Measurements from ENCODE around the gene WDR90. TPM values are rescaled to one million over a fixed set of nuclear protein-coding genes. Genes with fewer than 3 reads are reported as not detected.

Gene WDR90
- polyA plus RNA-seq, 2 of the 4 experiments (the other 2 are of a cell fraction): 6.5 to 30.7 TPM

- no peak for FAIRE-seq
- WGBS (ENCODE audit: missing lambda C conversion rate): 68% methylated on average over 7 of the region's 7 CpGs
- ChIA-PET CTCF (interaction anchor here (0.9 to 2.8 kb wide), 10 partner anchors 9 to 66 kb away, joined by 3 to 11 read pairs (median 4); partner anchors contain the start of gene METTL26), POLR2A (no interaction called here)
- Histone ChIP-seq H3K4me3 (no peak overlapping the region), H3K9me3 (peaks cover 17% of the 10 kb centered on the region), H3K4me1 (no peaks in the 10 kb centered on the region), H3K4me2 (no peak overlapping the region), H3K27ac (no peak overlapping the region)
- peak; percentile 85 to 88 for ATAC-seq
- TF ChIP-seq MYC (IDR thresholded peaks at IDR 0.05; ENCODE audit: borderline replicate concordance, low read length) (no peak), CTCF (IDR thresholded peaks at IDR 0.05) (peak; percentile 19; the same call in 2 of the 3 replicates), HES2 (IDR thresholded peaks at IDR 0.05) (no peak), FOSB (CRISPR knock-in tag; IDR thresholded peaks at IDR 0.05) (no peak), RCOR1 (IDR thresholded peaks at IDR 0.05; ENCODE audit: low read depth, low read length) (no peak), CHD2 (IDR thresholded peaks at IDR 0.05; ENCODE audit: low read length, partially characterized antibody) (no peak), RAD21 (conservative IDR thresholded peaks at IDR 0.05 in 1 of 2, IDR thresholded peaks at IDR 0.05 in 1 of 2) (0 out of 5 replicates have a peak, but pooled peaks of 1 of the 2 experiments have one; percentile 16), SMC3 (IDR thresholded peaks at IDR 0.05) (no peak), CEBPB (IDR thresholded peaks at IDR 0.05) (no peak), NPAS2 (CRISPR knock-in tag; IDR thresholded peaks at IDR 0.05; ENCODE audit: borderline replicate concordance) (no peak)
- no peak for DNase-seq (ENCODE audit: low read depth in 1 of 2, low spot score in 1 of 2)
Measured at GRCh38 chr16:600781-601180, 48.4 kb upstream of the WDR90 start.

- H3K4me1 ChIP-seq: no peaks in the 10 kb centered on the region
- FAIRE-seq: no peak
- no peak overlapping the region for H3K4me2 ChIP-seq
- no peak for DNase-seq (ENCODE audit: low read depth in 1 of 2, low spot score in 1 of 2)
- TF ChIP-seq NPAS2 (CRISPR knock-in tag; IDR thresholded peaks at IDR 0.05; ENCODE audit: borderline replicate concordance): no peak
- no peak for TF ChIP-seq SMC3 (IDR thresholded peaks at IDR 0.05)
- TF ChIP-seq ZNF302 (CRISPR knock-in tag; IDR thresholded peaks at IDR 0.05): no peak
- TF ChIP-seq NFE2L2 (conservative IDR thresholded peaks at IDR 0.05; ENCODE audit: low read length): no peak
- TF ChIP-seq RARB (CRISPR knock-in tag; IDR thresholded peaks at IDR 0.05): no peak
- TF ChIP-seq HES2 (IDR thresholded peaks at IDR 0.05): no peak
- no peak for TF ChIP-seq FOSL2 (IDR thresholded peaks at IDR 0.05)
- TF ChIP-seq FOSL2 (CRISPR knock-in tag; IDR thresholded peaks at IDR 0.05): no peak
- TF ChIP-seq HOXA7 (CRISPR knock-in tag; IDR thresholded peaks at IDR 0.05): no peak
- ChIA-PET POLR2A (no interaction called here), CTCF (interaction anchor here (2.2 kb wide), 1 partner anchor 13 kb away, joined by 5 read pairs; no protein-coding TSS in a partner anchor)
- no peak overlapping the region for H3K27ac ChIP-seq
- no peak overlapping the region for H3K4me3 ChIP-seq
- WGBS (ENCODE audit: missing lambda C conversion rate): 90% methylated on average over 5 of the region's 5 CpGs
- ATAC-seq: no peak
- peaks cover 18% of the 10 kb centered on the region for H3K9me3 ChIP-seq
Measured at GRCh38 chr16:603933-604332, 45.2 kb upstream of the WDR90 start.

GRCh38 chr16:606656-607307 lies 42.4 kb upstream of the WDR90 start:
- no peak overlapping the region for H3K4me2 ChIP-seq
- H3K4me1 ChIP-seq: no peaks in the 10 kb centered on the region
- TF ChIP-seq SMC3 (IDR thresholded peaks at IDR 0.05): no peak
- no peak for TF ChIP-seq ZFP36 (IDR thresholded peaks at IDR 0.05; ENCODE audit: borderline replicate concordance, partially characterized antibody)
- TF ChIP-seq RAD21 (conservative IDR thresholded peaks at IDR 0.05 in 1 of 2, IDR thresholded peaks at IDR 0.05 in 1 of 2): no peak
- no peak for TF ChIP-seq TFCP2L1 (CRISPR knock-in tag; IDR thresholded peaks at IDR 0.05)
- no peak for TF ChIP-seq BCL3 (IDR thresholded peaks at IDR 0.05)
- TF ChIP-seq ZNF302 (CRISPR knock-in tag; IDR thresholded peaks at IDR 0.05): no peak
- no peak for TF ChIP-seq CEBPB (IDR thresholded peaks at IDR 0.05)
- no peak for TF ChIP-seq PBX3 (IDR thresholded peaks at IDR 0.05)
- TF ChIP-seq CHD2 (IDR thresholded peaks at IDR 0.05; ENCODE audit: low read length, partially characterized antibody): no peak
- H3K27ac ChIP-seq: no peak overlapping the region
- no peak overlapping the region for H3K4me3 ChIP-seq
- ChIA-PET POLR2A (no interaction called here), CTCF (interaction anchor here (0.7 to 1.2 kb wide), 2 partner anchors 19 to 29 kb away, joined by 3 to 4 read pairs; no protein-coding TSS in a partner anchor)
- no peak for DNase-seq (ENCODE audit: low read depth in 1 of 2, low spot score in 1 of 2)
- H3K9me3 ChIP-seq: peaks cover 18% of the 10 kb centered on the region
- no peak for FAIRE-seq
- ATAC-seq: no peak
- 97% methylated on average over 17 of the region's 22 CpGs for WGBS (ENCODE audit: missing lambda C conversion rate)
